Mesendoderm (in vitro differentiated cells): ENCODE measurements around the gene CACNA1C.

Experiments
- DNase-seq: peaks from one replicate; pipeline ENCODE4 v3.0.0; 2013
- H2AK5ac ChIP-seq: 2 replicates; pipeline ENCODE4 v1.6.1; 2013; ENCODE audit warnings: low read length, inconsistent platforms
- H2BK120ac ChIP-seq: 2 replicates; pipeline ENCODE4 v1.6.1; 2013; ENCODE audit warnings: low read depth, mild to moderate bottlenecking, low read length, moderate library complexity, mixed read lengths
- H2BK15ac ChIP-seq: replicated peaks from 2 replicates; pipeline ENCODE4 v1.6.1; 2013; ENCODE audit warnings: low read depth, mild to moderate bottlenecking, moderate library complexity
- H2BK5ac ChIP-seq: 2 replicates; pipeline ENCODE4 v1.6.1; 2013; ENCODE audit warnings: low read length, inconsistent platforms
- H3K18ac ChIP-seq: 2 replicates; pipeline ENCODE4 v1.6.1; 2013; ENCODE audit warnings: mild to moderate bottlenecking, low read length, mixed read lengths
- H3K23ac ChIP-seq: one replicate; pipeline ENCODE4 v1.6.1; 2013; ENCODE audit warnings: low read length
- H3K27ac ChIP-seq: 2 replicates; pipeline ENCODE4 v1.5.1; 2013; ENCODE audit warnings: low read depth, mild to moderate bottlenecking, inconsistent platforms, low read length, moderate library complexity
- H3K27me3 ChIP-seq: 2 replicates; pipeline ENCODE4 v1.6.1; 2013; ENCODE audit warnings: low read length, control low read depth, mild to moderate bottlenecking, inconsistent platforms; ENCODE audit not compliant: insufficient read depth, poor library complexity
- H3K36me3 ChIP-seq: 2 replicates; pipeline ENCODE4 v1.6.1; 2013; ENCODE audit warnings: low read length, inconsistent platforms; ENCODE audit not compliant: control insufficient read depth, insufficient read depth
- H3K4ac ChIP-seq: one replicate; pipeline ENCODE4 v1.6.1; 2013; ENCODE audit warnings: low read depth, mild to moderate bottlenecking, low read length, moderate library complexity
- H3K4me1 ChIP-seq: 2 replicates; pipeline ENCODE4 v1.6.1; 2013; ENCODE audit warnings: low read depth, low read length, inconsistent platforms; ENCODE audit not compliant: control insufficient read depth
- H3K4me2 ChIP-seq: 2 replicates; pipeline ENCODE4 v1.6.1; 2013; ENCODE audit warnings: low read length
- H3K4me3 ChIP-seq: 2 replicates; pipeline ENCODE4 v1.5.1; 2013; ENCODE audit warnings: mild to moderate bottlenecking, low read length
- H3K56ac ChIP-seq: one replicate; pipeline ENCODE4 v1.6.1; 2013; ENCODE audit warnings: low read length
- H3K79me1 ChIP-seq: 2 replicates; pipeline ENCODE4 v1.6.1; 2013; ENCODE audit warnings: low read length, inconsistent platforms
- H3K79me2 ChIP-seq: 2 replicates; pipeline ENCODE4 v1.6.1; 2013; ENCODE audit warnings: mild to moderate bottlenecking, low read length; ENCODE audit not compliant: control insufficient read depth, insufficient read depth
- H3K9ac ChIP-seq: 2 replicates; pipeline ENCODE4 v1.6.1; 2013; ENCODE audit warnings: low read length, inconsistent platforms
- H4K5ac ChIP-seq: one replicate; pipeline ENCODE4 v1.6.1; 2013; ENCODE audit warnings: low read length
- H4K8ac ChIP-seq: one replicate; pipeline ENCODE4 v1.6.1; 2013; ENCODE audit warnings: low read depth, mild to moderate bottlenecking, control low read depth, low read length, moderate library complexity
- WGBS: extraction: QIAGEN DNeasy Blood & Tissue Kit; methylation state at CpG from one replicate; pipeline ENCODE4 v1.1.7; 2013; ENCODE audit warnings: low lambda C conversion rate, missing lambda C conversion rate; ENCODE audit not compliant: insufficient coverage; ENCODE audit errors: extremely low coverage; 5-methylcytosine and 5-hydroxymethylcytosine counted together

The CACNA1C gene

GRCh38 chr12:2061402-2061801 is 8.6 kb downstream of the CACNA1C start:
- Histone ChIP-seq H3K79me1 (no peaks in the 10 kb centered on the region), H2BK5ac (no peak overlapping the region), H3K18ac (no peak overlapping the region), H2BK15ac (no peak overlapping the region), H3K79me2 (no peaks in the 10 kb centered on the region), H3K9ac (no peak overlapping the region), H3K36me3 (no peaks in the 10 kb centered on the region), H3K23ac (no peak overlapping the region), H3K56ac (no peak overlapping the region), H3K4me3 (no peak overlapping the region), H2AK5ac (no peak overlapping the region), H3K27me3 (no peaks in the 10 kb centered on the region), H3K4me1 (no peaks in the 10 kb centered on the region), H3K27ac (no peak overlapping the region), H3K4ac (no peak overlapping the region), H2BK120ac (no peak overlapping the region), H3K4me2 (no peak overlapping the region), H4K8ac (no peak overlapping the region), H4K5ac (no peak overlapping the region)
- no CpG with 5 or more reads among the region's 6 CpGs for WGBS
- DNase-seq, result no peak

DNA sequence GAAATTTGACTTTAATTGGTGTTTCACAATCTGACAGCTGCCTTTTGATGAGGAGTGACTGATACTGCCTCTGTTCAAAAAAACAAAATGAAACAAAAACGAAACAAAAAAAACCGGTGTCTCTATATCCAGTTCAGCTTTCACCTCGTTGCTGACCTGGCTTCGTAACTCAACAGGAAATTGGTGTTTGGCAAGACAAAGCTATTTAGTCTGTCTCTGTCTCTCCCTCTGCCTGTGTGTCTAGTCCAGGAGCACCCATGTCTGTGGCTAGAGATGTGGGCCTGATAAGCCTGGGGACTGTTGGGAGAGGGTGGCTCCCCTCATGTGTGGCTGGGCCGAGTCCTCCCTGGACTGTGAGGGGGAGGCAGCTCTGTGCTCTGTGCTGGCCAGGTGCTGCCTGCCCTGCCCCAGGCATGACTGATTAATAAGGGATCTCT is 11.3 kb downstream of the CACNA1C start:
- no peak overlapping the region for H4K8ac ChIP-seq
- no peak for DNase-seq
- no peak overlapping the region for H2BK120ac ChIP-seq
- no peaks in the 10 kb centered on the region for H3K27me3 ChIP-seq
- no peaks in the 10 kb centered on the region for H3K79me2 ChIP-seq
- WGBS, result no CpG with 5 or more reads among the region's 5 CpGs
- H3K79me1 ChIP-seq, result no peaks in the 10 kb centered on the region
- H3K4me2 ChIP-seq, result no peak overlapping the region
- H2BK15ac ChIP-seq, result no peak overlapping the region
- H3K56ac ChIP-seq, result no peak overlapping the region
- H4K5ac ChIP-seq, result no peak overlapping the region
- no peak overlapping the region for H2AK5ac ChIP-seq
- H3K36me3 ChIP-seq, result no peaks in the 10 kb centered on the region
- no peak overlapping the region for H2BK5ac ChIP-seq
- no peaks in the 10 kb centered on the region for H3K4me1 ChIP-seq
- no peak overlapping the region for H3K23ac ChIP-seq
- no peak overlapping the region for H3K27ac ChIP-seq
- no peak overlapping the region for H3K4ac ChIP-seq
- H3K4me3 ChIP-seq, result no peak overlapping the region
- H3K9ac ChIP-seq, result no peak overlapping the region
- H3K18ac ChIP-seq, result no peak overlapping the region

- H2BK5ac ChIP-seq, result no peak overlapping the region
- no peak for DNase-seq
- no peak overlapping the region for H3K9ac ChIP-seq
- H3K36me3 ChIP-seq, result no peaks in the 10 kb centered on the region
- H3K79me1 ChIP-seq, result no peaks in the 10 kb centered on the region
- H3K18ac ChIP-seq, result no peak overlapping the region
- no peak overlapping the region for H3K27ac ChIP-seq
- no peak overlapping the region for H3K4ac ChIP-seq
- no peak overlapping the region for H3K4me2 ChIP-seq
- no peak overlapping the region for H2BK15ac ChIP-seq
- H3K4me1 ChIP-seq, result no peaks in the 10 kb centered on the region
- no peak overlapping the region for H3K4me3 ChIP-seq
- no peak overlapping the region for H3K56ac ChIP-seq
- H4K5ac ChIP-seq, result no peak overlapping the region
- H3K23ac ChIP-seq, result no peak overlapping the region
- H4K8ac ChIP-seq, result no peak overlapping the region
- H2AK5ac ChIP-seq, result no peak overlapping the region
- no peaks in the 10 kb centered on the region for H3K79me2 ChIP-seq
- no CpG with 5 or more reads among the region's 6 CpGs for WGBS
- H3K27me3 ChIP-seq, result no peaks in the 10 kb centered on the region
- no peak overlapping the region for H2BK120ac ChIP-seq
Observed at GRCh38 chr12:2068653-2069052, 15.9 kb downstream of the CACNA1C start.

- Histone ChIP-seq H3K79me1 (no peaks in the 10 kb centered on the region), H3K4ac (no peak overlapping the region), H3K27ac (no peak overlapping the region), H3K79me2 (no peaks in the 10 kb centered on the region), H3K56ac (no peak overlapping the region), H3K23ac (no peak overlapping the region), H3K18ac (no peak overlapping the region), H2BK15ac (no peak overlapping the region), H3K4me2 (no peak overlapping the region), H2AK5ac (no peak overlapping the region), H3K27me3 (no peaks in the 10 kb centered on the region), H3K4me3 (no peak overlapping the region), H4K8ac (no peak overlapping the region), H3K9ac (no peak overlapping the region), H3K36me3 (no peaks in the 10 kb centered on the region), H3K4me1 (no peaks in the 10 kb centered on the region), H4K5ac (no peak overlapping the region), H2BK120ac (no peak overlapping the region), H2BK5ac (no peak overlapping the region)
- 100% methylated on average over 1 of the region's 2 CpGs for WGBS
- DNase-seq, result no peak
Observed at GRCh38 chr12:2070440-2071045, 17.8 kb downstream of the CACNA1C start.

- WGBS, result no CpG with 5 or more reads among the region's 4 CpGs
- no peaks in the 10 kb centered on the region for H3K4me1 ChIP-seq
- H3K4ac ChIP-seq, result no peak overlapping the region
- H3K9ac ChIP-seq, result no peak overlapping the region
- H3K36me3 ChIP-seq, result no peaks in the 10 kb centered on the region
- no peak overlapping the region for H2BK5ac ChIP-seq
- no peak overlapping the region for H3K23ac ChIP-seq
- H3K79me2 ChIP-seq, result no peaks in the 10 kb centered on the region
- H3K18ac ChIP-seq, result no peak overlapping the region
- H3K56ac ChIP-seq, result no peak overlapping the region
- no peak for DNase-seq
- no peaks in the 10 kb centered on the region for H3K27me3 ChIP-seq
- no peak overlapping the region for H2BK120ac ChIP-seq
- no peak overlapping the region for H3K4me3 ChIP-seq
- no peak overlapping the region for H2AK5ac ChIP-seq
- H3K27ac ChIP-seq, result no peak overlapping the region
- H3K4me2 ChIP-seq, result no peak overlapping the region
- no peak overlapping the region for H2BK15ac ChIP-seq
- no peak overlapping the region for H4K5ac ChIP-seq
- H4K8ac ChIP-seq, result no peak overlapping the region
- no peaks in the 10 kb centered on the region for H3K79me1 ChIP-seq
Observed at GRCh38 chr12:2074792-2075191, 22.0 kb downstream of the CACNA1C start.

DNA sequence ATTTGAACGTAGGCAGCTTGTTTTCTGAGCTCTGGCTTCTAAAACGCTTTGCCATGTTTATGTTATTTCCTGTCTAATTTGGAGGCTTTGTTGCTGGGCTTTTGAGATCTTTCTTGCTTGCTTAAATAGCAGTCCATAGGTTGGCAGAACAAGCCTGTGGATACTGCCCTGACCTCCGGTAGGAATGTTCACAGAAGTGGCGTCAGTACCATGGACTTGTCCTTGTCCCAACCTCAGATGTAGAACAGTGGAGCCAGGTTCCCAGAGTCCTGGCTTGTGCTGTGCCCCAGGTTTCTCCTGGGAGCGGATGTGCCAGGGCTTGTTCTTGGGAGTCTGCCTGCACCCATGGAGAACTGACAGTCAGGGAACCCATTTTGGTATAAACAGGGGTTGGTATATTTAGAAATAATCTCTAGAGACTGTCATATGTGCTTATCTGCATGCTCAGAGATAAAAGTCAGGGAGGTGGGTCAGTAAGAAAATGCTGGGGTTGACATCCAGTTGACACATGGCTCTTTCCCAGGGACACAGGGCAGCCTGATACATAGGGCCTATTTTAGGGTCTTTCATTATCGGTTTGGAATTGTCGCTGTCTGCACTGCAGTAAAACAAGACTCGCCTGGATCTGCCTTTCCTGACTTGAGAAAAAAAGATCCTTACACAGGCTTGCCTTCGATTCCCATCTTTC is 22.9 kb downstream of the CACNA1C start:
- no CpG with 5 or more reads among the region's 9 CpGs for WGBS
- Histone ChIP-seq H3K4me3 (no peak overlapping the region), H3K27ac (no peak overlapping the region), H3K27me3 (no peaks in the 10 kb centered on the region), H3K4me1 (no peaks in the 10 kb centered on the region), H3K56ac (no peak overlapping the region), H3K4ac (no peak overlapping the region), H3K9ac (no peak overlapping the region), H3K18ac (no peak overlapping the region), H3K4me2 (no peak overlapping the region), H3K79me1 (no peaks in the 10 kb centered on the region), H2AK5ac (no peak overlapping the region), H4K8ac (no peak overlapping the region), H2BK5ac (no peak overlapping the region), H2BK15ac (no peak overlapping the region), H4K5ac (no peak overlapping the region), H3K36me3 (no peaks in the 10 kb centered on the region), H2BK120ac (no peak overlapping the region), H3K79me2 (no peaks in the 10 kb centered on the region), H3K23ac (no peak overlapping the region)
- DNase-seq, result no peak
